Ovary (tissue), 9 donors: ENCODE results near the gene FGF13. TPM values are rescaled to one million over a fixed set of nuclear protein-coding genes. Genes with fewer than 3 reads are reported as not detected.

ENCODE experiments used
- DNase-seq, 5 donors: peaks; one replicate each; pipeline ENCODE4 v3.0.0-alpha.2; 2019 to 2020
- H3K27ac ChIP-seq, 2 donors: fragments of 200-600 bp; one replicate each; pipeline versions ENCODE4 v1.5.1 to v1.8.0; 2019 to 2022
- H3K27me3 ChIP-seq: fragments of 200-600 bp; one replicate; pipeline ENCODE4 v1.8.0; 2022
- H3K36me3 ChIP-seq: fragments of 200-600 bp; sonication (generic); one replicate; pipeline ENCODE4 v1.5.1; 2019
- H3K4me1 ChIP-seq: one replicate; pipeline ENCODE4 v1.8.1; 2013; ENCODE audit warnings: mild to moderate bottlenecking, moderate library complexity; ENCODE audit not compliant: insufficient read depth
- H3K4me3 ChIP-seq: fragments of 200-600 bp; sonication (generic); one replicate; pipeline ENCODE4 v1.5.1; 2017
- H3K9me3 ChIP-seq, 2 donors: fragments of 200-600 bp in 1 of 2; sonication (generic) in 1 of 2; one replicate each; pipeline versions ENCODE4 v1.5.1 to v1.8.1; 2013 to 2019; ENCODE audit warnings: mild to moderate bottlenecking in 1 of 2, moderate library complexity in 1 of 2
- EP300 ChIP-seq: sonication (generic); formaldehyde crosslinking; IDR thresholded peaks from one replicate; pipeline ENCODE4 v1.6.1; 2017; ENCODE audit warnings: antibody characterized with exemption
- POLR2A ChIP-seq: fragments of 450-650 bp; IDR thresholded peaks from one replicate; pipeline ENCODE4 v1.6.1; 2017; ENCODE audit warnings: antibody characterized with exemption, mild to moderate bottlenecking, moderate library complexity
- WGBS, 3 donors: extraction: QIAGEN DNeasy Blood & Tissue Kit in 1 of 3; methylation state at CpG; one replicate each; pipeline versions ENCODE4 v1.1.5 to v1.1.7; 2013 to 2017; 5-methylcytosine and 5-hydroxymethylcytosine counted together
- intact Hi-C, 4 donors: fragments of 100-400 bp; cut with DNase I; formaldehyde crosslinking; loops; one replicate each; pipeline versions ENCODE4 v1.11.0 to v1.15.1; 2022 to 2023
- polyA plus RNA-seq, 2 donors: library from polyadenylated mRNA; stranded (reverse); fragments of 200-250 nt in 1 of 2; fragments of 350-450 nt in 1 of 2; fragmentation: Illumina TruSeq in 1 of 2; extraction: RNeasy Lipid Tissue Mini Kit (QIAGEN cat#74804) in 1 of 2; gene quantifications; one replicate each; pipeline ENCODE4 v1.2.3, GENCODE V29; 2013 to 2014
- total RNA-seq, 7 donors: library from RNA; depleted of rRNA in 2 of 7; stranded (reverse); fragments of >200 nt in 2 of 7; fragmentation: NEBNext Ultra II Directional in 3 of 7; extraction: Animal tissue kit (Norgen Biotek cat#: 25700) in 3 of 7; gene quantifications; one replicate each; pipeline versions ENCODE4 v1.1.0 to v1.2.4, GENCODE V29; 2016 to 2023
- TF ChIP-seq, protein P1 (sequence below), 3 donors: fragments of 450-650 bp in 2 of 3; fragments of 200-600 bp in 1 of 3; IDR thresholded peaks; one replicate each; pipeline versions ENCODE4 v1.5.1 to v1.8.0; 2016 to 2022; ENCODE audit warnings: antibody characterized with exemption in 3 of 3, mild to moderate bottlenecking in 1 of 3
- donor health status: DM: no; HTN: no; CAD: no; lungs with moderate emphysema.
- donor health status: DM: no; HTN: no; CAD: no.
- donor health status: Bipolar disorder and iron deficiency.
- donor health status: DM: yes; HTN: yes; CAD: no.
- donor health status: DM: no; HTN: no; CAD: no.
- donor health status: DM: yes; HTN: yes; CAD: no.

FGF13 gene
- total and polyA plus RNA-seq, 9 donors, result 2.1 to 9.8 (median 5.7) TPM

DNA sequence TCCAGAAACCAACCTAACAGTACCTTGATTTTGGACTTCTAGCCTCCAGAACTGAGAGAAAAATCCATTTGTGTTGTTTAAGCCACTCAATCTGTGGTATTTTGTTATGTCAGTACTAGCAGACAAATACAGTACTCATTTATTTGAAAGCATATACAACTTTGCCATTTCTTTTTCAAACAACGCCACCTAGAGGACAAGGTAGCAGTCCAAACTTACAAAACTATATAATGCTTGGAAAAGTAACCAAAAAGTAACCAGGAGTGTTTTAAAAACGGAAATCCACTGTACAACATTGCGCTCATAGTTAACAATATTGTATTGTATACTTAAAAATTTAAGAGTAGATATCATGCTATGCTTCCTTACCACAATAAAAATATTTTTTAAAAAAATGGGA lies 37.0 kb upstream of the FGF13 start:
- no peak for TF ChIP-seq EP300
- TF ChIP-seq, protein P1, sequence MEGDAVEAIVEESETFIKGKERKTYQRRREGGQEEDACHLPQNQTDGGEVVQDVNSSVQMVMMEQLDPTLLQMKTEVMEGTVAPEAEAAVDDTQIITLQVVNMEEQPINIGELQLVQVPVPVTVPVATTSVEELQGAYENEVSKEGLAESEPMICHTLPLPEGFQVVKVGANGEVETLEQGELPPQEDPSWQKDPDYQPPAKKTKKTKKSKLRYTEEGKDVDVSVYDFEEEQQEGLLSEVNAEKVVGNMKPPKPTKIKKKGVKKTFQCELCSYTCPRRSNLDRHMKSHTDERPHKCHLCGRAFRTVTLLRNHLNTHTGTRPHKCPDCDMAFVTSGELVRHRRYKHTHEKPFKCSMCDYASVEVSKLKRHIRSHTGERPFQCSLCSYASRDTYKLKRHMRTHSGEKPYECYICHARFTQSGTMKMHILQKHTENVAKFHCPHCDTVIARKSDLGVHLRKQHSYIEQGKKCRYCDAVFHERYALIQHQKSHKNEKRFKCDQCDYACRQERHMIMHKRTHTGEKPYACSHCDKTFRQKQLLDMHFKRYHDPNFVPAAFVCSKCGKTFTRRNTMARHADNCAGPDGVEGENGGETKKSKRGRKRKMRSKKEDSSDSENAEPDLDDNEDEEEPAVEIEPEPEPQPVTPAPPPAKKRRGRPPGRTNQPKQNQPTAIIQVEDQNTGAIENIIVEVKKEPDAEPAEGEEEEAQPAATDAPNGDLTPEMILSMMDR (IDR thresholded peaks at IDR 0.05), result no peak
- TF ChIP-seq POLR2A, result no peak

DNA sequence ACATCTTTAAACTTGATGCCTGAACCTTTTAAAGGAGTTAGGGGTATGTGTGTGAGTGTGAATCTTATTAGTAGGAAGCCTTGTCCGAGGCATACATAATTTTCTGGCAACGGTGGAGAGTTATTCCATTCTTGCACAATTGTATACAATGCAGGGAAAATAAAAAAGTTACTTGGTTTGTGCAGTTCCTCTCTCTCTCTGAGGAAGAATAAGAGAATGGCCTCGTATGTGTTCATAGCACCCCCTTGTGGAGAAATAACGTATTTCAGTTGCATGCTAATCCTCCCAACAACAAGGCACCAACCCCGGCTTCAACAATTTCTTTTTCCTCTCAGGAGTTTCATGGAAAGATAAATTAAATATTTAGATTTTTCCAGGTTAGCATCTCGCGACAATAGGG lies 33.7 kb upstream of the FGF13 start:
- DNase-seq, result peak in 1 of 5 donors; percentile 19
- H3K4me3 ChIP-seq, result no peak overlapping the region
- H3K27ac ChIP-seq, result no peak overlapping the region
- H3K36me3 ChIP-seq, result no peaks in the 10 kb centered on the region
- TF ChIP-seq, protein P1 (IDR thresholded peaks at IDR 0.05), result peak in 2 of 3 donors; percentile 34 to 57
- TF ChIP-seq POLR2A (no peak), EP300 (no peak)
- H3K9me3 ChIP-seq, result no peaks in the 10 kb centered on the region
- H3K4me1 ChIP-seq, result no peaks in the 10 kb centered on the region
- no peaks in the 10 kb centered on the region for H3K27me3 ChIP-seq
- 1 to 2% (median 2%) methylated on average over 7 of the region's 7 CpGs for WGBS, 3 donors
- intact Hi-C loops, result no loop called here

More for the DNA sequence above, 37.0 kb upstream of the FGF13 start:
- H3K9me3 ChIP-seq, result no peaks in the 10 kb centered on the region
- H3K36me3 ChIP-seq, result no peaks in the 10 kb centered on the region
- no peak overlapping the region for H3K27ac ChIP-seq
- WGBS, 3 donors, result 10 to 19% (median 14%) methylated on average over 3 of the region's 3 CpGs
- H3K27me3 ChIP-seq, result no peaks in the 10 kb centered on the region
- DNase-seq, result no peak
- intact Hi-C loops, result no loop called here
- H3K4me1 ChIP-seq, result no peaks in the 10 kb centered on the region
- H3K4me3 ChIP-seq, result no peak overlapping the region

DNA sequence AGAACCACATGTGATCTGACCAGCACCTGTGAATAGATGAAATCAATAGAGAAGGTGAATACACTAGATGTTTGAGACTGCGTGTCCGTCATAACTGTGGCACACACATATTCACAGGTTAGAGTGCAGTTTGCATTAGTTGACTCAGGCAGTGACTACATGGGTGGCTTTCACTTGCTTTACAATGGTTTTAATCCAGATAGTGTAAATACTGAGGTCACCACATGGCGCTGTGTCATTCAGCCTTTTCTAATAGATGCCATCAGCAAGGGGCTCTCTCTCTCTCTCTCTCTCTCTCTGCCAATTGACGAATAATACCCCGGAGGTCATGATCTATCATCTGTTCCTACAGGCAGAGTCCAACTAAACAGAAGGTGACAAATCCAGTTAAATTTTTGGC lies 30.7 kb upstream of the FGF13 start:
- WGBS, 3 donors, result 84 to 88% (median 87%) methylated on average over 5 of the region's 5 CpGs
- intact Hi-C loops, result no loop called here

GRCh38 chrX:138740341-138740740 lies 28.8 kb upstream of the FGF13 start:
- no peak for DNase-seq
- H3K4me1 ChIP-seq, result no peaks in the 10 kb centered on the region
- TF ChIP-seq EP300 (no peak), POLR2A (no peak)
- TF ChIP-seq, protein P1 (IDR thresholded peaks at IDR 0.05), result no peak
- no peaks in the 10 kb centered on the region for H3K27me3 ChIP-seq
- no peaks in the 10 kb centered on the region for H3K9me3 ChIP-seq
- no peak overlapping the region for H3K27ac ChIP-seq
- H3K36me3 ChIP-seq, result no peaks in the 10 kb centered on the region
- H3K4me3 ChIP-seq, result no peak overlapping the region
- intact Hi-C loops, result no loop called here
- WGBS, 3 donors, result 53 to 67% (median 64%) methylated on average over 2 of the region's 2 CpGs

More for the DNA sequence above, 30.7 kb upstream of the FGF13 start:
- Histone ChIP-seq H3K4me3 (no peak overlapping the region), H3K9me3 (no peaks in the 10 kb centered on the region), H3K27me3 (no peaks in the 10 kb centered on the region), H3K4me1 (no peaks in the 10 kb centered on the region), H3K36me3 (no peaks in the 10 kb centered on the region), H3K27ac (no peak overlapping the region)
- no peak for DNase-seq
- TF ChIP-seq EP300 (no peak), POLR2A (no peak)
- TF ChIP-seq, protein P1 (IDR thresholded peaks at IDR 0.05), result no peak
